SJCRH30 (cell line): ENCODE data around the gene RAPGEF4. TPM values are rescaled to one million over a fixed set of nuclear protein-coding genes. Genes with fewer than 3 reads are reported as not detected.

Source experiments
- DNase-seq, 2 experiments: peaks; one replicate each; pipeline ENCODE4 v3.0.0-alpha.2; 2015 to 2020
- H3K27ac ChIP-seq: fragments of 250-450 bp; sonication (Bioruptor Pico); 2 replicates; pipeline ENCODE4 v1.5.1; 2020; ENCODE audit warnings: mild to moderate bottlenecking, moderate library complexity
- H3K27me3 ChIP-seq: fragments of 250-450 bp; sonication (Bioruptor Pico); 2 replicates; pipeline ENCODE4 v1.5.1; 2020; ENCODE audit warnings: mild to moderate bottlenecking, moderate library complexity
- H3K36me3 ChIP-seq: fragments of 250-450 bp; sonication (Bioruptor Pico); 2 replicates; pipeline ENCODE4 v1.5.1; 2020; ENCODE audit warnings: mild to moderate bottlenecking, moderate library complexity
- H3K4me1 ChIP-seq: fragments of 250-450 bp; sonication (Bioruptor Pico); 2 replicates; pipeline ENCODE4 v1.5.1; 2020; ENCODE audit warnings: mild to moderate bottlenecking, moderate library complexity
- H3K4me3 ChIP-seq: fragments of 250-450 bp; sonication (Bioruptor Pico); 2 replicates; pipeline ENCODE4 v1.5.1; 2020; ENCODE audit warnings: mild to moderate bottlenecking, moderate library complexity
- H3K9me3 ChIP-seq: fragments of 250-450 bp; sonication (Bioruptor Pico); replicated peaks from 2 replicates; pipeline ENCODE4 v1.5.1; 2020; ENCODE audit warnings: mild to moderate bottlenecking, moderate library complexity
- total RNA-seq: library from RNA; depleted of rRNA; stranded (reverse); fragments of >200 nt; shearing (Covaris generic); gene quantifications from 2 replicates; pipeline ENCODE4 v1.2.3, GENCODE V29; 2014

Gene RAPGEF4
- total RNA-seq, 1 experiment from 2014 or later: 6.1 TPM

DNA sequence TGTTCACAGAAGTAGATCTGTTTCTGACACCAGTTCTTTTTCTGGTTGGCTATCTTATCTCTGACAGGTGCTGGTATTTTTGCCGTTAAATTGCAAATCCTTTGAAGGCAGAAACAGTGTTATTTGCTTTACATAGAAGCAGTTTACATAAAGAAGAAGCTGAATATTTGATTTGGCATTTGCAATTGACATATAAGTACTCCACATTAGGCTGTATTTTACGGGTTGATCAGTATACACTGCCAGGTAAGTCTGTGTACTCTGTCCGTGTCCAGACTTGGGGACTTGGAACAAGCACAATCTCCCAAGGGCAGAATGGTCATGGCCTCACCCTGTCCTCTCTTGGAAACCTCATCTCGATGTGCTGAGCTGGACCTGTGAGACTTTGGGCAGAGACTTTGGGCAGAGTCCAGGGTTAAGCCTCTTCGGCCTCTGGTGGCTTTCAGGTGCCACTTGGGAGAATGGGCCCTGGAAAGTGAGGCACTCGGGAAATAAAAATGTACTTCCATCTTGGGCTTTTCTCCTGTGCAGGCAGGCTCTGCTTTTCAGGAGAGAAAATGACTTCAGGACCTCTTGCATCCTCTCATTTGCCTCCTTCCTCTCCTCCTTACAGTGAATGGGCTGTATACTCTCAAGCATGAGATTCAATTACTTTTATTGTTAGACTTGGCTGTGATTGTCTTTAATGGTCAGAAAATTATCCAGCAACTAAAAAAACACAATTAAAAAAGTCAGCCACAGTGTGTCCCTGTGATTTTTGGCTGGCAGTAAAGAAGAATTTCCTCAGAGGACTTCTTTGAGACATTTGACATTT, 108.5 kb downstream of the RAPGEF4 start:
- Histone ChIP-seq H3K4me3 (no peak overlapping the region), H3K36me3 (no peaks in the 10 kb centered on the region), H3K27me3 (no peaks in the 10 kb centered on the region), H3K4me1 (peaks cover 6% of the 10 kb centered on the region; the same call in 1 of the 2 replicates), H3K27ac (no peak overlapping the region), H3K9me3 (no peaks in the 10 kb centered on the region)
- no peak for DNase-seq

GRCh38 chr2:172845028-172845630, 109.5 kb downstream of the RAPGEF4 start:
- Histone ChIP-seq H3K27me3 (no peaks in the 10 kb centered on the region), H3K9me3 (no peaks in the 10 kb centered on the region), H3K36me3 (no peaks in the 10 kb centered on the region), H3K4me1 (peaks cover 6% of the 10 kb centered on the region), H3K27ac (no peak overlapping the region), H3K4me3 (no peak overlapping the region)
- DNase-seq: no peak

GRCh38 chr2:172846551-172846950, 110.9 kb downstream of the RAPGEF4 start:
- Histone ChIP-seq H3K4me3 (no peak overlapping the region), H3K27ac (no peak overlapping the region), H3K36me3 (no peaks in the 10 kb centered on the region), H3K4me1 (peaks cover 6% of the 10 kb centered on the region), H3K27me3 (no peaks in the 10 kb centered on the region), H3K9me3 (peaks cover 2% of the 10 kb centered on the region; the same call in 1 of the 2 replicates)
- no peak for DNase-seq

- DNase-seq: no peak
- Histone ChIP-seq H3K9me3 (peaks cover 6% of the 10 kb centered on the region; the same call in 1 of the 2 replicates), H3K36me3 (no peaks in the 10 kb centered on the region), H3K4me3 (no peak overlapping the region), H3K4me1 (peaks cover 6% of the 10 kb centered on the region), H3K27me3 (no peaks in the 10 kb centered on the region), H3K27ac (no peak overlapping the region)
Measured at GRCh38 chr2:172847188-172847587, 111.5 kb downstream of the RAPGEF4 start.

DNA sequence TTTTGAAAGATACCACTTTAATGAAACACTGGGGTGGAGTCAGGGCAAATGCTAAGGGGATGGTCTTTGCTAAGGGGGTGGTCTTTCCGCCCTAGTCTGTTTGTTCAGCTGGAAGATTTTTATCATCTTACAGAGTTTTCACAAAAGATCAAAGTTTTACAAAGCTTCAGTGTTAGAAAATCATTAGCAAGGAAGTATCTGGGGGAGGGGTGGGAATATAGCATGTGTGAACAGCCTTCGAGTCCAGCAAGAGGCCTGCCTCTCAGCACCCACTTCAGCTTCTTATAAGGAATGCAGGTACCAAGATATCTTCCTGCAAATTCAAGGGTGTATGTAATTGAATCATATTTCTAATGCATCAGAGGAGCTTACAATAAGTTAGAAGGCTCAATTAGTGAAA, 112.9 kb downstream of the RAPGEF4 start:
- DNase-seq: peak in 1 of 2 experiments; percentile 23
- H3K9me3 ChIP-seq: peaks cover 9% of the 10 kb centered on the region; the same call in 1 of the 2 replicates
- H3K4me3 ChIP-seq: no peak overlapping the region
- H3K4me1 ChIP-seq: peaks cover 6% of the 10 kb centered on the region
- H3K36me3 ChIP-seq: no peaks in the 10 kb centered on the region
- no peaks in the 10 kb centered on the region for H3K27me3 ChIP-seq
- H3K27ac ChIP-seq: no peak overlapping the region

DNA sequence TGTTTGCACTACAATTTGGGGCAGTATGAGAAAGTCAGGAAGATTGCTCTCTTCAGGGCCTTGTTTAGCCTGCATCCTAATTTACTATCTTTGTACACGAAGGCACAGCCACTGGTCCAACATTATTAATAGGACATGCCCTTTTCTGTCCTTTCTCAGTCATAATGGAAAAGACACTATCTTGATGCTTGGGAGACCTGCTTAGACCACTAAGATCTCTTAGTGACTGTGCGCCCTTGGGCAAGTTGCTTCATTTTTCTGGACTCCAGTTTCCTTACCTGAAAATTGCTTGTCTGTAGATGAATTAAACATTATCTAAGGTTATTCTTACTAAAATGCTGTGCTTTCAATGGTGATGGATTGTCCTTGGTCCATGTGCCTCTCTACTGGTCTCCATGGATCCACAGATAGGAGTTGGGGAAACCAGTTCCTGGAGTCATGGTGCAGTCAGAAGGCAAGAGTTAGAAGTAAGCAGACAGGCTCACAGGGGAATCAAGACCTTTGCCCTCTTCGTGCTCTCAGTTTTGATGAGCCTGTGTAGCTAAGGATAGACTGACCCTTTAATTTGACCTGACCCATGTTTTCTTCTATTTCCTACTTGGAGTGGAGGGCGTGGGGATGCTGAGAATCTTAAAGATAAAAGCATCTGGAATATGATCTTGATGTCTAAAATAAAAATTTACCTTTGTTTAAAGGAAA, 114.0 kb downstream of the RAPGEF4 start:
- Histone ChIP-seq H3K27me3 (no peaks in the 10 kb centered on the region), H3K27ac (no peak overlapping the region), H3K4me1 (peaks cover 6% of the 10 kb centered on the region), H3K36me3 (no peaks in the 10 kb centered on the region), H3K9me3 (peaks cover 10% of the 10 kb centered on the region; the same call in 1 of the 2 replicates), H3K4me3 (no peak overlapping the region)
- DNase-seq: no peak

DNA sequence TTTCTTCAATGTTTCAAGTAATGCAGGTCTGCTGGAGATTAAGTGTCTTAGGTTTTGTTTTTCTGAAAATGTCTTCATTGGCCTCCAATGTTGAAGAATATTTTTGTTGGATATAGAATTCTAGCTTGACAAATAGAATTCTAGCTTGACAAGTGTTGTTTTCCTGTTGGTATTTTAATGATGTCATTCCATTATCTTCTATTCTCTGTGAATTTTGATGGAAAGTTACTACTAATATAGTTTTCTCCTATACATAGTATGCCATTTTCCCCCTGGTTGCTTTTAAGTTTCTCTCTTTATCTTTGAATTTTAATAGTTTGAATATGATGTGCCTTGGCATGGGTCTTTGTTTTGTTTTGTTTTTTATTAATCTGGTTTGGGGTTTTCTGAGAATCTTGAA, 119.9 kb downstream of the RAPGEF4 start:
- H3K4me3 ChIP-seq: no peak overlapping the region
- H3K27me3 ChIP-seq: no peaks in the 10 kb centered on the region
- no peak for DNase-seq
- H3K4me1 ChIP-seq: no peaks in the 10 kb centered on the region
- H3K9me3 ChIP-seq: peaks cover 11% of the 10 kb centered on the region; the same call in 1 of the 2 replicates
- H3K36me3 ChIP-seq: no peaks in the 10 kb centered on the region
- no peak overlapping the region for H3K27ac ChIP-seq

GRCh38 chr2:172856606-172857005, 121.0 kb downstream of the RAPGEF4 start:
- H3K9me3 ChIP-seq: peaks cover 8% of the 10 kb centered on the region; the same call in 1 of the 2 replicates
- peaks cover 7% of the 10 kb centered on the region for H3K4me1 ChIP-seq
- no peak overlapping the region for H3K27ac ChIP-seq
- no peaks in the 10 kb centered on the region for H3K27me3 ChIP-seq
- no peaks in the 10 kb centered on the region for H3K36me3 ChIP-seq
- no peak overlapping the region for H3K4me3 ChIP-seq
- no peak for DNase-seq

GRCh38 chr2:172858473-172858745, 122.8 kb downstream of the RAPGEF4 start:
- H3K27ac ChIP-seq: no peak overlapping the region
- DNase-seq: no peak
- H3K4me1 ChIP-seq: peaks cover 7% of the 10 kb centered on the region
- H3K9me3 ChIP-seq: peaks cover 2% of the 10 kb centered on the region; the same call in 1 of the 2 replicates
- H3K4me3 ChIP-seq: no peak overlapping the region
- no peaks in the 10 kb centered on the region for H3K36me3 ChIP-seq
- H3K27me3 ChIP-seq: no peaks in the 10 kb centered on the region

GRCh38 chr2:172859581-172860335, 124.1 kb downstream of the RAPGEF4 start:
- Histone ChIP-seq H3K9me3 (no peaks in the 10 kb centered on the region; the same call in 1 of the 2 replicates), H3K4me3 (peak overlapping the region; percentile 49), H3K27me3 (no peaks in the 10 kb centered on the region), H3K36me3 (no peaks in the 10 kb centered on the region), H3K4me1 (peaks cover 7% of the 10 kb centered on the region), H3K27ac (peak overlapping the region; percentile 5; the same call in 1 of the 2 replicates)
- DNase-seq: peak; percentile 17 to 67

DNA sequence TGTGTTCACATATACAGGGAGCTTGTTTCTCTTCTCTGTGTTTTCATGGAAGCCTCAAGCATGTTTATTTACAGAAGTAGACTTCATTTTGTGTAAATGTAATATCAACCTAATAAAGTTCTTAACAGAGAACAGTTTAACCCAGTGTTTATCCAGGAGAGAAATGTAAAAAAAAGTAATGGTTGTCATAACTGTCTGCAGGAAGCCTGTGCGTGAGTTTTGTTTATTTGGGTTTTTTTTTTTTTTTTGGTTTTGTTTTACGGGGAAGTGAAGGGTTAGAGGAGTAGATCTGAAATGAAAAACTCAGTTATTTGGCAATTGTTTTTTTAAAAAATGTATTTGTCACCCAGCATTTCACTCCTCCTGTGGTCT, 124.7 kb downstream of the RAPGEF4 start:
- H3K4me3 ChIP-seq: peak overlapping the region; percentile 49
- H3K9me3 ChIP-seq: no peaks in the 10 kb centered on the region
- H3K27ac ChIP-seq: peak overlapping the region; percentile 5; the same call in 1 of the 2 replicates
- H3K27me3 ChIP-seq: no peaks in the 10 kb centered on the region
- DNase-seq: no peak
- peaks cover 7% of the 10 kb centered on the region for H3K4me1 ChIP-seq
- H3K36me3 ChIP-seq: no peaks in the 10 kb centered on the region

GRCh38 chr2:172861098-172861497, 125.5 kb downstream of the RAPGEF4 start:
- H3K9me3 ChIP-seq: no peaks in the 10 kb centered on the region
- H3K36me3 ChIP-seq: no peaks in the 10 kb centered on the region
- peak overlapping the region; percentile 49 for H3K4me3 ChIP-seq
- DNase-seq: peak in 1 of 2 experiments; percentile 17
- no peaks in the 10 kb centered on the region for H3K27me3 ChIP-seq
- H3K27ac ChIP-seq: no peak overlapping the region
- peaks cover 7% of the 10 kb centered on the region for H3K4me1 ChIP-seq

DNA sequence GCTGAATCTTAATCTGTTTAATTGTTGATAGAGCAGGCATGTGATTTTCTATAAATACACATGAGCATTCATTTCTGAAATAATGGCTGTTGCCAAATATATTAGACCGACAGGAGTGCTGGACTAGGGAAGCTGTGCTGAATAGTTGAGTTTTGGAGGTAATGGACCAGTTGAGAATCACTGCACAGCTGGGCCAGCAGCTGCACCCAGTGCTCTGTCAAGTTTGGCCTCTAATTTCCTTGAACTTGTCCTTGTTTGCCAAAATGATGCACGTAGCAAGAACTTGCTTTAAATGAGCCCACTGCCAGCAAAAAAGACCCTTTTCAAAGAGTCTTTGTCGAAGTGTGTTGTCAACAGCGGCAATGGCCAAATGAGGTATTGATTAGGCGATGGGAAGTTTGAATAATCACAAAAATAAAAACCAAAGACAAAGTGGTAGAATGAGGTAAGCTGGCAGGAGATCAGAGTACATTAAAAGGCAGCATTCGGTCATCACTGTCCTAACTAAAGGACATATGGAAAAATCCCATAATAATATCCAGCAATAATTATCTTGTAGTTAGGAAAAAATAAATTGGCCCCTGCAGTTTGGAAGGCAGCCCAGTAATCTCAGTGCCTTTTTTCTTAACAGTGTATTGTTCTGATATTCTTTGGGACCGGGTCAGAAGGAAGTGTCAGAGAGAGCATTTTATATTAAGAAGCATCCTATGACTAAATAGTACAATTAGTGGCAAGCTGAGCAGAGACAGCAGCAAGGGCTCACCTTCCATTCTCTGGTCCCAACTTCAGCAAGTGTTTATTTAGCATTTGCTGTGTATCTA, 126.2 kb downstream of the RAPGEF4 start:
- Histone ChIP-seq H3K9me3 (no peaks in the 10 kb centered on the region), H3K4me3 (no peak overlapping the region), H3K4me1 (peaks cover 7% of the 10 kb centered on the region), H3K27ac (no peak overlapping the region), H3K36me3 (no peaks in the 10 kb centered on the region), H3K27me3 (no peaks in the 10 kb centered on the region)
- peak in 1 of 2 experiments; percentile 18 for DNase-seq

- no peaks in the 10 kb centered on the region for H3K36me3 ChIP-seq
- no peaks in the 10 kb centered on the region for H3K27me3 ChIP-seq
- no peak overlapping the region for H3K4me3 ChIP-seq
- H3K27ac ChIP-seq: no peak overlapping the region
- no peak for DNase-seq
- H3K4me1 ChIP-seq: peaks cover 7% of the 10 kb centered on the region
- no peaks in the 10 kb centered on the region for H3K9me3 ChIP-seq
Measured at GRCh38 chr2:172863341-172863740, 127.7 kb downstream of the RAPGEF4 start.
